Endothelial cell of umbilical vein (primary cell): ENCODE measurements around the gene RARA. TPM values are rescaled to one million over a fixed set of nuclear protein-coding genes. Genes with fewer than 3 reads are reported as not detected.
A peak's percentile ranks its signal among the peaks of the same experiment; 100 is the strongest.

Source experiments
- Bru-seq: library from RNA; stranded (reverse); fragments of 400-500 nt; gene quantifications from one replicate; lab custom pipeline; 2021; lab: Mats Ljungman, UMichigan
- BruChase-seq, 2 experiments: library from RNA; stranded (reverse); fragments of 400-500 nt; gene quantifications; one replicate each; lab custom pipeline; 2021; lab: Mats Ljungman, UMichigan
- BruUV-seq: library from RNA; stranded (reverse); fragments of 400-500 nt; replicated peaks from 2 replicates; lab custom pipeline; 2021; lab: Mats Ljungman, UMichigan
- CTCF ChIA-PET: fragments of 300-600, 350-600 bp; sonication (Branson Sonifier 250); formaldehyde crosslinking; loops from one replicate; lab custom pipeline; 2021; ENCODE audit warnings: antibody characterized with exemption, inconsistent platforms; lab: Charles Lee
- POLR2A ChIA-PET: fragments of 300-600, 350-600 bp; sonication (Branson Sonifier 250); formaldehyde crosslinking; loops from one replicate; lab custom pipeline; 2021; ENCODE audit warnings: antibody characterized with exemption, inconsistent platforms; lab: Charles Lee
- DNase-seq: peaks from one replicate; pipeline ENCODE4 v3.0.0-alpha.2; 2011; ENCODE audit warnings: low read depth, low spot score
- FAIRE-seq: peaks from 2 replicates; lab custom pipeline; 2011; peaks lifted over from hg19 to GRCh38; lab: Jason Lieb, UNC
- H2AFZ ChIP-seq: 2 replicates; pipeline ENCODE4 v1.6.0; 2012; ENCODE audit warnings: low read depth, low read length, control low read depth, inconsistent platforms
- H3K27ac ChIP-seq: 2 replicates; pipeline ENCODE4 v1.5.1; 2011; ENCODE audit warnings: low read depth, mild to moderate bottlenecking, control low read depth, low read length, moderate library complexity; ENCODE audit not compliant: insufficient read depth
- H3K27me3 ChIP-seq, 2 experiments: 2 replicates each; pipeline versions ENCODE4 v1.6.0 to v1.6.1; 2011; ENCODE audit warnings: low read length in 2 of 2, mixed read lengths in 1 of 2; ENCODE audit not compliant: control insufficient read depth in 2 of 2, insufficient read depth in 2 of 2
- H3K36me3 ChIP-seq, 2 experiments: 2 replicates in 1 of 2; 3 replicates in 1 of 2; pipeline ENCODE4 v1.5.1; 2011; ENCODE audit warnings: low read length in 2 of 2, mild to moderate bottlenecking in 1 of 2, moderate library complexity in 1 of 2; ENCODE audit not compliant: control insufficient read depth in 2 of 2, insufficient read depth in 2 of 2; ENCODE audit errors: extremely low read depth in 1 of 2
- H3K4me1 ChIP-seq: 3 replicates; pipeline ENCODE4 v1.5.1; 2011; ENCODE audit warnings: mild to moderate bottlenecking, low read length; ENCODE audit not compliant: control insufficient read depth, insufficient read depth; ENCODE audit errors: extremely low read depth
- H3K4me2 ChIP-seq: 2 replicates; pipeline ENCODE4 v1.6.1; 2011; ENCODE audit warnings: low read length, control low read depth, mixed read lengths; ENCODE audit not compliant: insufficient read depth
- H3K4me3 ChIP-seq, 3 experiments: fragments of 200-600 bp in 1 of 3; sonication (generic), shearing (Covaris generic) in 1 of 3; replicated peaks in 1 of 3; 2 replicates each; pipeline ENCODE4 v1.5.1; 2011 to 2016; ENCODE audit warnings: control low read depth in 3 of 3, low read length in 3 of 3, mild to moderate bottlenecking in 2 of 3, inconsistent platforms in 1 of 3, low read depth in 1 of 3, moderate library complexity in 1 of 3; ENCODE audit not compliant: insufficient read depth in 1 of 3
- H3K79me2 ChIP-seq: 2 replicates; pipeline ENCODE4 v1.6.0; 2012; ENCODE audit warnings: low read length, inconsistent platforms; ENCODE audit not compliant: control insufficient read depth, insufficient read depth
- H3K9ac ChIP-seq: replicated peaks from 2 replicates; pipeline ENCODE3; 2011; ENCODE audit warnings: low read length, control low read depth; ENCODE audit not compliant: insufficient read depth; ENCODE audit errors: extremely low read depth
- H3K9me1 ChIP-seq: replicated peaks from 3 replicates; pipeline ENCODE4 v1.6.0; 2011; ENCODE audit warnings: mild to moderate bottlenecking, low read length; ENCODE audit not compliant: control insufficient read depth, insufficient read depth; ENCODE audit errors: extremely low read depth
- H3K9me3 ChIP-seq: replicated peaks from 2 replicates; pipeline ENCODE4 v1.5.1; 2012; ENCODE audit warnings: low read length, inconsistent platforms; ENCODE audit not compliant: control insufficient read depth, insufficient read depth
- H4K20me1 ChIP-seq: replicated peaks from 2 replicates; pipeline ENCODE3; 2011; ENCODE audit warnings: mild to moderate bottlenecking, low read length; ENCODE audit not compliant: control insufficient read depth, insufficient read depth; ENCODE audit errors: extremely low read depth
- EZH2 ChIP-seq: IDR thresholded peaks from 2 replicates; pipeline ENCODE4 v1.6.1; 2012; ENCODE audit warnings: borderline replicate concordance, low read depth, mild to moderate bottlenecking, moderate library complexity, low read length, inconsistent platforms; ENCODE audit not compliant: severe bottlenecking
- FOS ChIP-seq: IDR thresholded peaks from 2 replicates; pipeline ENCODE4 v1.6.1; 2011; ENCODE audit warnings: mild to moderate bottlenecking, low read length, moderate library complexity, borderline replicate concordance; ENCODE audit not compliant: insufficient read depth
- GATA2 ChIP-seq: IDR thresholded peaks from 2 replicates; pipeline ENCODE4 v1.7.0; 2011; ENCODE audit warnings: low read depth, mild to moderate bottlenecking, moderate library complexity, mixed read lengths, low read length; ENCODE audit not compliant: insufficient read length, insufficient read depth
- JUN ChIP-seq: IDR thresholded peaks from 2 replicates; pipeline ENCODE4 v1.6.1; 2011; ENCODE audit warnings: borderline replicate concordance, low read depth; ENCODE audit not compliant: insufficient read length, insufficient read depth
- MYC ChIP-seq: IDR thresholded peaks from one replicate; pipeline ENCODE4 v1.6.1; 2011; ENCODE audit warnings: mild to moderate bottlenecking, low read depth, low read length
- POLR2A ChIP-seq: IDR thresholded peaks from 2 replicates; pipeline ENCODE4 v1.6.1; 2012; ENCODE audit warnings: low read depth, mild to moderate bottlenecking, control low read depth, low read length
- POLR2AphosphoS5 ChIP-seq: IDR thresholded peaks from 2 replicates; pipeline ENCODE4 v1.6.1; 2012; ENCODE audit warnings: low read depth, mild to moderate bottlenecking, control low read depth, low read length, moderate library complexity; ENCODE audit not compliant: insufficient read depth
- dilution Hi-C: fragments of 300-500 bp; cut with MboI; formaldehyde crosslinking; loops from one replicate; pipeline ENCODE4 v1.15.0; 2019; ENCODE audit warnings: low sequenced_read_pairs; ENCODE audit not compliant: extremely low pct_ligation_motif_present
- intact Hi-C: fragments of 100-400 bp; cut with micrococcal nuclease; formaldehyde crosslinking; loops from one replicate; pipeline ENCODE4 v1.10.0; 2022
- long read RNA-seq: library from polyadenylated mRNA; stranded (forward); transcript quantifications from one replicate; pipeline ENCODE4 v2.0.0, GENCODE V29; 2021
- polyA minus RNA-seq, 3 experiments: library from RNA; depleted of rRNA, polyadenylated mRNA; stranded (reverse); fragments of >200 nt; gene quantifications; 1 replicate in 1 of 3; 2 replicates in 2 of 3; pipeline ENCODE4 v1.2.3, GENCODE V29; 2011
- polyA plus RNA-seq, 4 experiments: library from polyadenylated mRNA; depleted of rRNA in 3 of 4; stranded (reverse) in 3 of 4; unstranded in 1 of 4; fragments of >200 nt; gene quantifications; 2 replicates each; pipeline versions ENCODE4 v1.2.1 to v1.2.3, GENCODE V29; 2011 to 2012; ENCODE audit warnings: missing spikeins in 1 of 4
- total RNA-seq: library from RNA; stranded (reverse); gene quantifications from 2 replicates; pipeline ENCODE4 v1.2.3, GENCODE V29; 2021
- TF ChIP-seq, protein P1 (sequence below): IDR thresholded peaks from 2 replicates; pipeline ENCODE4 v1.6.1; 2011; ENCODE audit not compliant: insufficient read depth, insufficient read length
- TF ChIP-seq, protein P2 (sequence below), 2 donors: IDR thresholded peaks; 1 replicate in 1 of 2; 2 replicates in 1 of 2; pipeline ENCODE4 v1.5.1; 2011; ENCODE audit warnings: low read length in 2 of 2, mild to moderate bottlenecking in 2 of 2, moderate library complexity in 2 of 2, control low read depth in 1 of 2, inconsistent platforms in 1 of 2, low read depth in 1 of 2; ENCODE audit not compliant: insufficient read depth in 1 of 2; ENCODE audit errors: extremely low read depth in 1 of 2

Gene RARA
- total RNA-seq (37.8 and 43.4 TPM in 2 replicates), polyA plus RNA-seq (11.2 and 11.9 TPM in 2 replicates), polyA minus RNA-seq (11.6 and 20.5 TPM in 2 replicates), Bru-seq, nascent RNA (percentile 55 among the genes with signal in this experiment), BruChase-seq, experiment 1, labeled RNA remaining after a 6-hour chase (percentile 80 among the genes with signal in this experiment), BruChase-seq, experiment 2, labeled RNA remaining after a 2-hour chase (percentile 67 among the genes with signal in this experiment)
- 11.3 and 13.6 TPM in 2 replicates for polyA plus RNA-seq (2011; cell fraction: cytosol; rRNA removed)
- polyA plus RNA-seq (2011; cell fraction: nucleus; rRNA removed), result 9.9 and 12.3 TPM in 2 replicates
- polyA plus RNA-seq (2012), result 27.6 and 34.9 TPM in 2 replicates
- polyA minus RNA-seq (2011; cell fraction: cytosol; rRNA and poly(A)+ RNA removed), result 6.7 TPM
- polyA minus RNA-seq (2011; cell fraction: nucleus; rRNA and poly(A)+ RNA removed), result 8.0 and 10.0 TPM in 2 replicates
- long read RNA-seq, transcript RARA-204 (9 exons, 2,024 nt), result minor isoform, 6 of 30 reads
- long read RNA-seq, transcript RARA-202 (8 exons, 2,285 nt), result major isoform, 14 of 30 reads
- long read RNA-seq, partial matches to known transcripts, result 4 of 30 reads
- long read RNA-seq, other reads (novel, unspliced or antisense), result 5 of 30 reads

DNA sequence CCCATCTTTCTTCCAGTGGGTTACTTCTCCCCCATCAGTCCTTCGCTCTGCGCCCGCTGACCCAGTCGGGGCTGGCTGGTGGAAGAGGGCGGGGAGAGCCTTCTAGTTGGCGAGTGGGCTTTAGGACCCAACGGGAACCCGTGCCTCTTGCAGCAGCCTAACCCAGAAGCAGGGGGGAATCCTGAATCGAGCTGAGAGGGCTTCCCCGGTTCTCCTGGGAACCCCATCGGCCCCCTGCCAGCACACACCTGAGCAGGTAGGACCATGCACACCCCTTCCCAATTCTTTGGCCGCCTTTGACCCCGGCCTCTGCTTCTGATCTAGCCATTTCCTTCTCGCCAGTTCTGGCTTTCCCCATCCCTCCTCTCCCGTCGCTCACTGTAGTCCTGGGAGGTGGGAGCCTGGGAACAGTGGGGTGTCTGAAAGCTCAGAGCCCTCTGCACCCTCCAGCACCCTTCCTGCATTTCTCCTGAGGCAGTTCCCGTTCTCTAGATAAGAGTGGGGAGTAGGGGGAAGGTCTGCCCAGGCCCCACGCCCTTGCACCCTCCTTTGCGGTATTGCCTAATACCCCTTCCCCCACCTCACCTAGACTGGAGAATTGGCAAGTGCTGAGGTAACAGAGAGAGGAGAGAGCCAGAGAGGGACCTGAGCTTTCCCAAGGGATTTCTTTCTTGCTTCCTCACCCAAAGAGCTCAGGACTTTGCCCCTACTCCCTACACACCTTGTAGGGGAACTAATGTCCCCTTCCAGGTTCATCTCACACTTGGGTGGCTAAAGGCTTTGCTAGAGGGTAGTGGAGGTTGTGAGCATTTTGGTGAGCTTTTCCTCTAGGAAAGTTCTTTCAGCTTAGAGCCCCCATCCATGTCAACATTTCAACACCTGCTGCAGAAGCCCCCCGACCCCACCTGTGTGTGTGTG, at the start of gene RARA:
RARA (plus strand) TSS at position 150 of the 918 bp plus-strand sequence. CDS start 22,039 bp downstream, outside the sequence.
- no peak within 1 kb of the TSS for H2AFZ ChIP-seq

More for the DNA sequence above, at the start of gene RARA:
- Histone ChIP-seq H3K27ac (no peak within 1 kb of the TSS), H3K9me1 (no peaks in the 10 kb centered on the region), H3K79me2 (no peaks in the 10 kb centered on the region), H3K27me3 (no peaks in the 10 kb centered on the region), H3K4me3 (peak within 1 kb of the TSS in 1 of 3 experiments; percentile 11), H3K4me1 (peaks cover 45% of the 10 kb centered on the region), H3K9me3 (no peaks in the 10 kb centered on the region), H3K36me3 (no peaks in the 10 kb centered on the region), H3K4me2 (no peak within 1 kb of the TSS), H4K20me1 (no peaks in the 10 kb centered on the region), H3K9ac (no peak within 1 kb of the TSS)
- FAIRE-seq (peak; percentile 63), DNase-seq (no peak)
- dilution Hi-C loops, result no loop called here
- ChIA-PET POLR2A (no interaction called here), CTCF (interaction anchor here (0.8 to 15.6 kb wide), 2 partner anchors 8 to 47 kb away, joined by 3 to 530 read pairs; partner anchors contain the start of gene GJD3)
- TF ChIP-seq FOS (no peak), EZH2 (no peak), MYC (no peak), JUN (no peak), GATA2 (no peak), POLR2A (no peak), POLR2AphosphoS5 (no peak)
- TF ChIP-seq, protein P1, sequence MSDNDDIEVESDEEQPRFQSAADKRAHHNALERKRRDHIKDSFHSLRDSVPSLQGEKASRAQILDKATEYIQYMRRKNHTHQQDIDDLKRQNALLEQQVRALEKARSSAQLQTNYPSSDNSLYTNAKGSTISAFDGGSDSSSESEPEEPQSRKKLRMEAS, result no peak
- TF ChIP-seq, protein P2, sequence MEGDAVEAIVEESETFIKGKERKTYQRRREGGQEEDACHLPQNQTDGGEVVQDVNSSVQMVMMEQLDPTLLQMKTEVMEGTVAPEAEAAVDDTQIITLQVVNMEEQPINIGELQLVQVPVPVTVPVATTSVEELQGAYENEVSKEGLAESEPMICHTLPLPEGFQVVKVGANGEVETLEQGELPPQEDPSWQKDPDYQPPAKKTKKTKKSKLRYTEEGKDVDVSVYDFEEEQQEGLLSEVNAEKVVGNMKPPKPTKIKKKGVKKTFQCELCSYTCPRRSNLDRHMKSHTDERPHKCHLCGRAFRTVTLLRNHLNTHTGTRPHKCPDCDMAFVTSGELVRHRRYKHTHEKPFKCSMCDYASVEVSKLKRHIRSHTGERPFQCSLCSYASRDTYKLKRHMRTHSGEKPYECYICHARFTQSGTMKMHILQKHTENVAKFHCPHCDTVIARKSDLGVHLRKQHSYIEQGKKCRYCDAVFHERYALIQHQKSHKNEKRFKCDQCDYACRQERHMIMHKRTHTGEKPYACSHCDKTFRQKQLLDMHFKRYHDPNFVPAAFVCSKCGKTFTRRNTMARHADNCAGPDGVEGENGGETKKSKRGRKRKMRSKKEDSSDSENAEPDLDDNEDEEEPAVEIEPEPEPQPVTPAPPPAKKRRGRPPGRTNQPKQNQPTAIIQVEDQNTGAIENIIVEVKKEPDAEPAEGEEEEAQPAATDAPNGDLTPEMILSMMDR (IDR thresholded peaks at IDR 0.05; ENCODE audit: extremely low read depth in 1 of 2, insufficient read depth in 1 of 2, low read depth in 1 of 2, low read length in 2 of 2), result no peak
- intact Hi-C loops, result no loop called here
- no TSS peak for BruUV-seq
